Keratinocyte (primary cell): ENCODE data around the gene GATD1. TPM values are rescaled to one million over a fixed set of nuclear protein-coding genes. Genes with fewer than 3 reads are reported as not detected.

Source experiments
- DNase-seq: peaks from one replicate; pipeline ENCODE4 v3.0.0-alpha.2; 2011; ENCODE audit warnings: low read depth, missing footprints, low spot score
- FAIRE-seq: peaks from 2 replicates; lab custom pipeline; 2011; peaks lifted over from hg19 to GRCh38; lab: Jason Lieb, UNC
- H2AFZ ChIP-seq: 2 replicates; pipeline ENCODE4 v1.6.0; 2012; ENCODE audit warnings: low read length, control low read depth, inconsistent platforms; ENCODE audit not compliant: control insufficient read depth
- H3K27ac ChIP-seq: 2 replicates; pipeline ENCODE4 v1.5.1; 2011; ENCODE audit warnings: low read length; ENCODE audit not compliant: control insufficient read depth, insufficient read depth
- H3K27me3 ChIP-seq: 3 replicates; pipeline ENCODE4 v1.6.0; 2011; ENCODE audit warnings: low read length; ENCODE audit not compliant: control insufficient read depth, insufficient read depth; ENCODE audit errors: extremely low read depth
- H3K36me3 ChIP-seq, 2 experiments: 2 replicates in 1 of 2; 3 replicates in 1 of 2; pipeline ENCODE4 v1.5.1; 2011; ENCODE audit warnings: low read length in 2 of 2, mild to moderate bottlenecking in 1 of 2; ENCODE audit not compliant: control insufficient read depth in 2 of 2, insufficient read depth in 2 of 2; ENCODE audit errors: extremely low read depth in 1 of 2
- H3K4me1 ChIP-seq: 3 replicates; pipeline ENCODE4 v1.5.1; 2011; ENCODE audit warnings: low read length; ENCODE audit not compliant: control insufficient read depth, insufficient read depth; ENCODE audit errors: extremely low read depth
- H3K4me2 ChIP-seq: 3 replicates; pipeline ENCODE4 v1.6.0; 2011; ENCODE audit warnings: low read depth, low read length; ENCODE audit not compliant: control insufficient read depth, insufficient read depth; ENCODE audit errors: extremely low read depth
- H3K4me3 ChIP-seq, 3 experiments: fragments of 200-600 bp in 1 of 3; sonication (generic) in 1 of 3; 2 replicates in 2 of 3; 3 replicates in 1 of 3; pipeline ENCODE4 v1.5.1; 2011 to 2016; ENCODE audit warnings: low read length in 3 of 3, mild to moderate bottlenecking in 3 of 3, control low read depth in 2 of 3, inconsistent platforms in 1 of 3, low read depth in 1 of 3, mixed read lengths in 1 of 3, mixed run types in 1 of 3, moderate library complexity in 1 of 3; ENCODE audit not compliant: control insufficient read depth in 2 of 3, insufficient read depth in 2 of 3; ENCODE audit errors: extremely low read depth in 1 of 3
- H3K79me2 ChIP-seq: 2 replicates; pipeline ENCODE4 v1.6.0; 2012; ENCODE audit warnings: low read length; ENCODE audit not compliant: control insufficient read depth, insufficient read depth
- H3K9ac ChIP-seq: 3 replicates; pipeline ENCODE4 v1.6.0; 2011; ENCODE audit warnings: low read length; ENCODE audit not compliant: control insufficient read depth, insufficient read depth; ENCODE audit errors: extremely low read depth
- H3K9me1 ChIP-seq: 3 replicates; pipeline ENCODE4 v1.6.0; 2011; ENCODE audit warnings: low read length; ENCODE audit not compliant: control insufficient read depth, insufficient read depth; ENCODE audit errors: extremely low read depth
- H3K9me3 ChIP-seq: 2 replicates; pipeline ENCODE4 v1.5.1; 2012; ENCODE audit warnings: low read depth, low read length; ENCODE audit not compliant: control insufficient read depth
- H4K20me1 ChIP-seq: 3 replicates; pipeline ENCODE4 v1.6.0; 2011; ENCODE audit warnings: low read length; ENCODE audit not compliant: control insufficient read depth, insufficient read depth; ENCODE audit errors: extremely low read depth
- CTCF ChIP-seq, 3 experiments: IDR thresholded peaks in 1 of 3; conservative IDR thresholded peaks in 1 of 3; optimal IDR thresholded peaks in 1 of 3; 2 replicates in 2 of 3; 3 replicates in 1 of 3; pipeline versions ENCODE3 to v1.5.1; 2011; ENCODE audit warnings: low read length in 3 of 3, mild to moderate bottlenecking in 3 of 3, moderate library complexity in 2 of 3, control low read depth in 1 of 3, inconsistent platforms in 1 of 3; ENCODE audit not compliant: insufficient read depth in 2 of 3; ENCODE audit errors: extremely low read depth in 1 of 3
- EZH2 ChIP-seq: IDR thresholded peaks from one replicate; pipeline ENCODE4 v1.6.1; 2012; ENCODE audit warnings: inconsistent platforms, mild to moderate bottlenecking, low read length, moderate library complexity
- dilution Hi-C: fragments of 300-500 bp; cut with MboI; formaldehyde crosslinking; loops from one replicate; pipeline ENCODE4 v1.7.0; 2020; ENCODE audit warnings: low sequenced_read_pairs; ENCODE audit not compliant: extremely low pct_ligation_motif_present
- polyA plus RNA-seq, 5 experiments: library from polyadenylated mRNA; depleted of rRNA in 3 of 5; stranded (reverse) in 3 of 5; stranded (forward) in 1 of 5; unstranded in 1 of 5; fragments of >200 nt; gene quantifications; 1 replicate in 1 of 5; 2 replicates in 3 of 5; 3 replicates in 1 of 5; pipeline versions ENCODE4 v1.2.1 to v1.2.3, GENCODE V29; 2011 to 2012; ENCODE audit warnings: missing spikeins in 2 of 5, low read depth in 1 of 5, low replicate concordance in 1 of 5

The GATD1 gene
- polyA plus RNA-seq, 1 donor (not counting 4 experiments of a cell fraction or from before 2014, with no cell fraction given), result 24.4 TPM

GRCh38 chr11:748007-748359, 29.3 kb downstream of the GATD1 start:
- Histone ChIP-seq H3K27ac (peak overlapping the region; percentile 71), H3K27me3 (no peaks in the 10 kb centered on the region), H3K4me1 (peaks cover 16% of the 10 kb centered on the region), H3K4me2 (peak overlapping the region; percentile 96), H3K9me3 (no peaks in the 10 kb centered on the region), H3K79me2 (peaks cover 50% of the 10 kb centered on the region), H3K4me3 (peak overlapping the region; percentile 90 to 97 (median 95)), H3K9ac (peak overlapping the region; percentile 90), H3K9me1 (no peaks in the 10 kb centered on the region), H4K20me1 (no peaks in the 10 kb centered on the region), H2AFZ (peak overlapping the region; percentile 37), H3K36me3 (peaks cover 4 to 9% of the 10 kb centered on the region in 2 experiments)
- DNase-seq, result no peak
- dilution Hi-C loops, result no loop called here
- FAIRE-seq, result no peak
- TF ChIP-seq CTCF (optimal IDR thresholded peaks at IDR 0.05 in 1 of 3, IDR thresholded peaks at IDR 0.05 in 1 of 3, conservative IDR thresholded peaks at IDR 0.05 in 1 of 3; ENCODE audit: extremely low read depth in 1 of 3, insufficient read depth in 2 of 3, low read length in 3 of 3), result no peak
- no peak for TF ChIP-seq EZH2

- H3K4me3 ChIP-seq, result peak within 1 kb of the TSS; percentile 90 to 97 (median 95)
- peak within 1 kb of the TSS; percentile 96 for H3K4me2 ChIP-seq
- H2AFZ ChIP-seq, result peak within 1 kb of the TSS; percentile 76
- H3K4me1 ChIP-seq, result peaks cover 16% of the 10 kb centered on the region
- TF ChIP-seq CTCF (optimal IDR thresholded peaks at IDR 0.05 in 1 of 3, IDR thresholded peaks at IDR 0.05 in 1 of 3, conservative IDR thresholded peaks at IDR 0.05 in 1 of 3; ENCODE audit: extremely low read depth in 1 of 3, insufficient read depth in 2 of 3, low read length in 3 of 3) (peak in 2 of 3 experiments; percentile 19 to 32), EZH2 (no peak)
- DNase-seq, result peak; percentile 21
- no peaks in the 10 kb centered on the region for H3K9me1 ChIP-seq
- H3K9ac ChIP-seq, result peak within 1 kb of the TSS; percentile 90
- no peak for FAIRE-seq
- H3K27me3 ChIP-seq, result no peaks in the 10 kb centered on the region
- H4K20me1 ChIP-seq, result no peaks in the 10 kb centered on the region
- H3K9me3 ChIP-seq, result no peaks in the 10 kb centered on the region
- peaks cover 0 to 4% of the 10 kb centered on the region in 2 experiments for H3K36me3 ChIP-seq
- H3K27ac ChIP-seq, result peak within 1 kb of the TSS; percentile 71
- dilution Hi-C loops, result no loop called here
- H3K79me2 ChIP-seq, result peaks cover 44% of the 10 kb centered on the region
Observed at GRCh38 chr11:747158-748006, 29.9 kb downstream of the GATD1 start, which contains the start of gene TALDO1. Gene TALDO1, plus strand, starts transcription at chr11:747464. Its CDS starts 18 bp downstream, at chr11:747482.
